HEK293T (cell line): Measurements from ENCODE around the gene ZIC2.

ENCODE experiments used
- ELF4 ChIP-seq: fragments of 450-650 bp; IDR thresholded peaks from 2 replicates; pipeline ENCODE4 v1.6.1; 2017; ENCODE audit warnings: antibody characterized with exemption
- FOXM1 ChIP-seq: fragments of 450-650 bp; IDR thresholded peaks from 2 replicates; pipeline ENCODE4 v1.6.1; 2017; ENCODE audit warnings: mild to moderate bottlenecking, borderline replicate concordance
- LEF1 ChIP-seq: fragments of 450-650 bp; IDR thresholded peaks from 2 replicates; pipeline ENCODE4 v1.6.1; 2017; ENCODE audit warnings: mild to moderate bottlenecking, borderline replicate concordance
- NFRKB ChIP-seq: fragments of 450-650 bp; IDR thresholded peaks from 2 replicates; pipeline ENCODE4 v1.6.1; 2016; ENCODE audit warnings: mild to moderate bottlenecking, moderate library complexity
- SP1 ChIP-seq: fragments of 450-650 bp; IDR thresholded peaks from 2 replicates; pipeline ENCODE4 v1.6.1; 2017

GRCh38 chr13:99970651-99971575 is 10.7 kb upstream of the ZIC2 start:
- peak; percentile 52; the same call in 1 of the 2 replicates for TF ChIP-seq LEF1
- TF ChIP-seq FOXM1 = peak; percentile 64; the same call in 1 of the 2 replicates
- TF ChIP-seq SP1 = no peak
- no peak for TF ChIP-seq ELF4
- no peak for TF ChIP-seq NFRKB
